CD4-positive, alpha-beta T cell treated with Interleukin-2 at 100 ng/mL for 4 hours (primary cell): ENCODE measurements around the gene PICK1.
"Not testable (repeated sequence)": the region's sequence is repeated elsewhere in the genome, so short reads cannot be mapped to it uniquely, and the experiment has no call there.

ENCODE experiments used
- DNase-seq: peaks from one replicate; pipeline ENCODE4 v3.0.0-alpha.2; 2020; ENCODE audit warnings: low spot score

Gene PICK1

GRCh38 chr22:38075105-38075825 is 18.1 kb downstream of the PICK1 start:
- DNase-seq = no peak

GRCh38 chr22:38075961-38076360 is 18.8 kb downstream of the PICK1 start:
- DNase-seq = no peak

- DNase-seq = no peak
These were observed 19.9 kb downstream of the PICK1 start for GRCh38 chr22:38077096-38077495.

DNA sequence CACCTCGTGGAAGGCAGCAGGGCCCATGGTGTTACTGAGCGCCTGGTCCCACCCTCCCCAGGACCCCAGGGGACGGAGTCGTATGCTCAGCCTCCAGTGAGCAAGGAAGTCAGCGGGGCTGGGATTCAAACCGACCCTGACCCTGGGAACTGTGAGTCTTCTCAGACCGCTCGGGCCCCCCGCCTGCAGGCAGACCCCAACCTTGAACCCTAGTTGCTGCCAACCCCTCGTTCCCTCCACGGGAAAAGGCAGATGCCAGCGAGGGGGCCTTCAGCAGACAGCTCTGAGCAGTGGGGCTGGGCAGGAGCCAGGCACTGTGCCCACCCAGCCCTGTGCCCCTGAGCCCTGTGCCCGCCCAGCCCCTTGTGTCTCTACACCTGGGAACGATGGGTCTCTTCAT is 20.4 kb downstream of the PICK1 start:
- DNase-seq = no peak

- no peak for DNase-seq
These were observed 21.0 kb downstream of the PICK1 start for GRCh38 chr22:38078046-38078840.

GRCh38 chr22:38079208-38079607 is 22.0 kb downstream of the PICK1 start:
- DNase-seq = not testable (repeated sequence)

- no peak for DNase-seq
These were observed 22.6 kb downstream of the PICK1 start for GRCh38 chr22:38079804-38080203.

DNA sequence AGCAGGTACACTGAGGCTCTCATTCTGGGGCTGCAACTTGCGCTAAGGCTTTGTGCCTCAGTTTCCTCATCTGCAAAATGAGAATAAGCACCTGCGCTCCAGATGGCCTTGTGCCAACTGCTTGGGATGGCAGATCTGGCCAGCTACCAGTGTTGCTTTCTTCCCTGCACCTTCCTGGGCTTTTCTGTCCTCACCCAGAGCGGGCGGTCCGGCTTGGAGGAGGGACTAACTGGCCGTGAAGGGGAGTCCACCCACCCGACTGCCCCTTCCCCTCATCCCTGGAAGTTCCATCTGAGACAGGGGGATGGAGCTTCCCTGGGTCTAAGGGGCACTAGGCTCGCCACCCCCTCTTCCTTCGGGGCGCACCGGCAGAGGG is 23.3 kb downstream of the PICK1 start:
- DNase-seq = no peak

GRCh38 chr22:38080850-38081635 is 23.8 kb downstream of the PICK1 start:
- no peak for DNase-seq

DNA sequence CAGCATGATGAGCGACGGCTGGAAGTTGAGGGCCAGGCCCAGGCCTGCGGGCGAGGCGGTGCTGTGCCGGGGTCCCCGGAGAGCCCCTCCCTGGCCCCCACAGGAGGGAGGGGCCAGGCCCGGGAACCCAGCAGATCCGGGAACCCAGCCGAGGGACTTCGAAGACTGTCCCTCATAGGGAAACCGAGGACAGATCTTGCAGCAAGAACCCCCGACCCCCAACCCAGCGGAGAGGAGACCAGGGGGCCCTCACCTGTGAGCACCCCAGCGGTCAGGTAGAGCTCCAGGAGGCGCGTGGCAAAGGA is 24.4 kb downstream of the PICK1 start:
- no peak for DNase-seq

DNA sequence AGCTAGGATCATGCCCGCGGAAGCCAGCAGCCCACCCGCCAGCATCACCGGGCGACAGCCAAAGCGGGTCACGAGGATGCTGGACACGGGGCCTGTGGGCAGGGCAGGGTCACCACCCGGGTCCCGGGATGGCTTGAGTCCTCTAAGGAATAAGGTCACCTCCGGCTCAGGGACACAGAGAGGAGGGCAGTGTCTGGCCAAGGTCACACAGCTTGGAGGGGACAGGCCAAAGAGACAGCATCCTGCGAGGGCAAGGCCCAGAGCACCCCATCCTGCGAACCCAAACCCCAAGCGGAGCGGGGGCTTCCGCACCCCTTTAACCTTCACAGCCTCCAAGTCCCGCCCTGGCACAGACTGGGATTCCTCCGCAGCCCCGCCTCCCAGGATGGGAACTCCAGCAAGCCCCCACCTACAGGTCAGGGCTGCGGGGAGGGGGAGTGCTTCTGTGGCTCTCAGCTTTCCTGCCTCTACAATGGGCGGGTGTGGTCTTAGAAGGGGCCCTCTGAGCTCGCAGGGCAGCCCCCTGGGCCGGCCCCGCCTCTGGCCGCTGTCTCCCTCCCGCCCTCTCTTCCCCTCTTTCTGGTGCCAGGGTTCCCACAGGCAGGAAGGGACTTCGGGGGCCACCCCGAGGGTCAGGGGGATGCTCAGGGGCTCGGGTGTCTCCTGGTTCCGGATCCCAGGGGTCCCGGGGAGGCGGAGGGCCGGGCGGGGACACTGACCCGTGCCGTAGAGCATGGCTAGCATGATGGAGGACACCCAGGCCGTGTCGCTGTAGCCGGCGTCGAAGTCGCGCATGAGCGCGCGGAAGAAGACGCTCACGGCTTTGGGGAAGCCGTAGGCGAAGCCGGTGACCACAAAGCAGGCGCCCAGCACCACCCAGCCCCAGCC is 25.0 kb downstream of the PICK1 start:
- no peak for DNase-seq

DNA sequence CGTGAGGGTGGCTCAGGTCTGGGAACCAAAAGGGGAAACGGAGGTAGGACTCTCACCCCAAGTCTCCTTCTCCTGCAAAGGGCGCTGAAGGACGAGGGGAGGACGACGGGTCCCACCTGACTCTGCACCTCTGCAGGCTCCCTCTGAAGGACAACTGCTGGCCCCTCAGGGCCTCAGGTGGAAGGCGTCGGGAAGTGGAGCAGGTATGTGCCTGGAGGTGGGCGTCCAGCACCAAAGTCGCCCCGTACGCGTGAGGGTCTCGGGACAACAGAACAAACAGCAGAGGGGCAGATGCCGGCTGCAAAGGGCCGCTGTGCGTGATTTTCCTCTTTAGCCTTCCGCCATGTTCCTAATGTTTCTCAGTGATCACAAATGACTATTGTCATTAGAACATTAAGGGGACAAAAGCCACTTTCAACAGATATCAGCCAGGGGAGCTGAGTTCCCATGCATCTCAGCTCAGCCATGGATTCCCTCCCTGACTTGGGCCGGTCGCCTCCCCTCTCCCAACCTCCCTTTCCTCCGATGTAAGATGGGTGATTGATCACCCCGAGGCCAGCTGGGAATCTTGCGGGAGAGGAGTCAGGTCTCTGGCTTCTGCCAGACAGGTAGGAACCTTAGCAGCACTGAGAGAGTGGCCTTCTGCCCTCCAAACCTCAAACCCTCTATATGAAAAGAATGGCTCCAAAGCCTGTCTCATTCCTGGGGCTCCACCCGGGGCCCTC is 25.9 kb downstream of the PICK1 start:
- DNase-seq = no peak

GRCh38 chr22:38083931-38084631 is 26.9 kb downstream of the PICK1 start, which contains the start of gene SLC16A8:
SLC16A8 (minus strand) TSS chr22:38084184; CDS start chr22:38082873, 1,311 bp downstream.
- no peak for DNase-seq

DNA sequence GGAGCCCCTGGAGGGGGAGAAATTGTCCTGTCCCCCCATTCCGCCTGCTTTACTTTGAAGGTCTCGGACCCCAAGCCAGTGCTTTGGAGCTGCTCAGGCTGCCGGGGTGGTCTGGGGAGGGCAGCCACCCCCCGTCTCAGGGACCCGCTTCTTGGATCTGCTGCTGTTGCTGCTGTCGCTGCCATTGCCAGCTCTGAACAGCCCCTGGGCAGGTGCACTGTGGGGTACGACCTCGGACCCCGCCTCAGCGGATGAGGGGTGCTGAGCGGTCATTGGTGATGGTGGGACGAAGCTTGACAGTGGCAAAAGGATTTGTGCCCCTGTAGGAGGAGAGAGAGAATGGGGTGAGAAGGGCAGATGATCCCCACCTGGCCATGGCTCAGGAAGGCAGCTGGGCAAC is 27.9 kb downstream of the PICK1 start:
- DNase-seq = no peak

DNA sequence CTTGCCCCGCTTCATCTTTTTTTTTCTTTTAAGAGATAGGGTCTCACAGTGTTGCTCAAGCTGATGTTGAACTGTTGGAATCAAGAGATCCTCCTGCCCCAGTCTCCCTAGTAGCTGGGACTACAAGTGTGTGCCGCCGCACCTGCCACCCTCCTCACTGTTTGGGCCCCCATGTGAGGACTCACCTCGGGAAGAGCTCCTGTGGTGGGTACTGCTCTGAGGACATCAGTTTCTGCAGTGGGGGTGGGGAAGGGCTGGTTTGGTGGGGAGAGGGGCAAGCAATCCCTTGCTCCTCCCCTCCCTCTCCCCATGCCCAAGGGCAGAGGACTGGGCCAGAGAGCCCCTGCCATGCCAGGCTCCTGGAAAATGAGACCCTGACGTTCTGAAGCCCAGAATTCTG is 28.3 kb downstream of the PICK1 start:
- DNase-seq = no peak

- no peak for DNase-seq
These were observed 29.0 kb downstream of the PICK1 start for GRCh38 chr22:38086001-38086845.

- no peak for DNase-seq
These were observed 29.7 kb downstream of the PICK1 start for GRCh38 chr22:38086942-38087341.

GRCh38 chr22:38087855-38088254 is 30.7 kb downstream of the PICK1 start:
- no peak for DNase-seq

- DNase-seq = no peak
These were observed 31.6 kb downstream of the PICK1 start for GRCh38 chr22:38088629-38089473.
